ENCODE data around the gene SGMS1.

SGMS1 gene

GRCh38 chr10:50421026-50421719, 202.6 kb downstream of the SGMS1 start:
- DNase-seq (ENCODE audit: low read depth) = no peak

GRCh38 chr10:50420196-50420595, 203.6 kb downstream of the SGMS1 start:
- DNase-seq (ENCODE audit: low read depth) = no peak

- no peak for DNase-seq (ENCODE audit: low read depth)
These were observed 204.0 kb downstream of the SGMS1 start for GRCh38 chr10:50419756-50420155.

GRCh38 chr10:50419091-50419490, 204.7 kb downstream of the SGMS1 start:
- no peak for DNase-seq (ENCODE audit: low read depth)

- no peak for DNase-seq (ENCODE audit: low read depth)
These were observed 205.6 kb downstream of the SGMS1 start for GRCh38 chr10:50417886-50418830.

GRCh38 chr10:50417486-50417885, 206.3 kb downstream of the SGMS1 start:
- DNase-seq (ENCODE audit: low read depth) = no peak

GRCh38 chr10:50416881-50417280, 206.9 kb downstream of the SGMS1 start:
- no peak for DNase-seq (ENCODE audit: low read depth)

- no peak for DNase-seq (ENCODE audit: low read depth)
These were observed 207.5 kb downstream of the SGMS1 start for GRCh38 chr10:50416181-50416824.

GRCh38 chr10:50415292-50415691, 208.5 kb downstream of the SGMS1 start:
- no peak for DNase-seq (ENCODE audit: low read depth)

GRCh38 chr10:50410066-50410811, 213.5 kb downstream of the SGMS1 start:
- no peak for DNase-seq (ENCODE audit: low read depth)

- no peak for DNase-seq (ENCODE audit: low read depth)
These were observed 216.5 kb downstream of the SGMS1 start for GRCh38 chr10:50407076-50407801.

- DNase-seq (ENCODE audit: low read depth) = no peak
These were observed 217.2 kb downstream of the SGMS1 start for GRCh38 chr10:50406457-50407070.

GRCh38 chr10:50405723-50406122, 218.0 kb downstream of the SGMS1 start:
- DNase-seq (ENCODE audit: low read depth) = no peak

GRCh38 chr10:50404021-50404773, 219.6 kb downstream of the SGMS1 start:
- DNase-seq (ENCODE audit: low read depth) = no peak

GRCh38 chr10:50403074-50403473, 220.7 kb downstream of the SGMS1 start:
- DNase-seq (ENCODE audit: low read depth) = no peak

- no peak for DNase-seq (ENCODE audit: low read depth)
These were observed 221.3 kb downstream of the SGMS1 start for GRCh38 chr10:50402466-50402865.

- DNase-seq (ENCODE audit: low read depth) = no peak
These were observed 223.1 kb downstream of the SGMS1 start for GRCh38 chr10:50400694-50401093.

GRCh38 chr10:50398823-50399222, 224.9 kb downstream of the SGMS1 start:
- DNase-seq (ENCODE audit: low read depth) = no peak

GRCh38 chr10:50398381-50398780, 225.4 kb downstream of the SGMS1 start:
- no peak for DNase-seq (ENCODE audit: low read depth)

All from stimulated activated CD8-positive, alpha-beta memory T cell treated with anti-CD3 and anti-CD28 coated beads, Interleukin-12 subunit alpha, Interleukin-12 subunit beta, amount 100 ng/mL, for 1 hour (primary cell).